ENCODE data around the gene ABLIM1. TPM values are rescaled to one million over a fixed set of nuclear protein-coding genes. Genes with fewer than 3 reads are reported as not detected.
A peak's percentile ranks its signal among the peaks of the same experiment; 100 is the strongest.

Gene ABLIM1
- total RNA-seq, 3 donors from 2014 or later = 89.0 to 216 (median 131) TPM

GRCh38 chr10:114492351-114493037, 165.6 kb downstream of the ABLIM1 start:
- H3K27ac ChIP-seq = peak overlapping the region; percentile 52 to 60
- intact Hi-C loops (cut with DNase I; ENCODE audit: low total_unique reads) = no loop called here
- no peaks in the 10 kb centered on the region for H3K36me3 ChIP-seq
- H3K4me3 ChIP-seq = no peak overlapping the region
- H3K27me3 ChIP-seq = no peaks in the 10 kb centered on the region
- TF ChIP-seq POLR2AphosphoS5 (IDR thresholded peaks at IDR 0.05) = no peak
- no peak for TF ChIP-seq CTCF (IDR thresholded peaks at IDR 0.05)
- no peak for TF ChIP-seq POLR2A (IDR thresholded peaks at IDR 0.05)
- no peaks in the 10 kb centered on the region for H3K9me3 ChIP-seq
- no peak for DNase-seq (ENCODE audit: low spot score in 2 of 2)
- peaks cover 0 to 10% of the 10 kb centered on the region in 2 donors for H3K4me1 ChIP-seq

DNA sequence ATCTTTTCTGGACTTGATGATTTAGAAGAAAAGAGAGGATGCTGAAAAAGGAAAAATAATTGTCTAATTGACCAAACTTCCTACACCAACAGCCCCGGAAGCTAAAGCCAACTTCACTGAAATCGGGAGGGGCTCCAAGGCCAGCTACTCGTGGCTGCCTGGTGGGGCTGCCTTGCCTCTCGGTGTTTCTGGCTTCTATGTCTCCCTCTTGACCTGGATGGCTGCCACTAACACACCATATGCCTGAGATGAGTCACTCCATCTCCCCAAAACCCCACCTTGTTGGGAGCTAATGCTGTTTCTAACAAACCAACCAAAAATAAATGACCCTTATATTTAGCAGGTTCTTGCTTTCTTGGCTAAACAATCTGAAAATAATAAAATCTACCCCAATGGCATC, 166.1 kb downstream of the ABLIM1 start:
- peak overlapping the region; percentile 52 to 60 for H3K27ac ChIP-seq
- DNase-seq (ENCODE audit: low spot score in 2 of 2) = no peak
- peak in 1 of 3 donors; percentile 4 for TF ChIP-seq POLR2AphosphoS5 (IDR thresholded peaks at IDR 0.05)
- TF ChIP-seq CTCF (IDR thresholded peaks at IDR 0.05) = no peak
- no peak for TF ChIP-seq POLR2A (IDR thresholded peaks at IDR 0.05)
- H3K9me3 ChIP-seq = no peaks in the 10 kb centered on the region
- H3K36me3 ChIP-seq = no peaks in the 10 kb centered on the region
- no peaks in the 10 kb centered on the region for H3K27me3 ChIP-seq
- peaks cover 0 to 10% of the 10 kb centered on the region in 2 donors for H3K4me1 ChIP-seq
- no peak overlapping the region for H3K4me3 ChIP-seq
- intact Hi-C loops (cut with DNase I; ENCODE audit: low total_unique reads) = no loop called here

GRCh38 chr10:114491419-114491818, 166.7 kb downstream of the ABLIM1 start:
- H3K9me3 ChIP-seq = no peaks in the 10 kb centered on the region
- no peak for TF ChIP-seq CTCF (IDR thresholded peaks at IDR 0.05)
- no peak for TF ChIP-seq POLR2AphosphoS5 (IDR thresholded peaks at IDR 0.05)
- no peak for TF ChIP-seq POLR2A (IDR thresholded peaks at IDR 0.05)
- H3K4me1 ChIP-seq = peaks cover 0 to 10% of the 10 kb centered on the region in 2 donors
- no peak for DNase-seq (ENCODE audit: low spot score in 2 of 2)
- H3K27me3 ChIP-seq = no peaks in the 10 kb centered on the region
- intact Hi-C loops (cut with DNase I; ENCODE audit: low total_unique reads) = no loop called here
- H3K27ac ChIP-seq = peak overlapping the region in 1 of 2 donors; percentile 52
- no peaks in the 10 kb centered on the region for H3K36me3 ChIP-seq
- no peak overlapping the region for H3K4me3 ChIP-seq

GRCh38 chr10:114489521-114490310, 168.4 kb downstream of the ABLIM1 start:
- no peaks in the 10 kb centered on the region for H3K9me3 ChIP-seq
- H3K4me3 ChIP-seq = no peak overlapping the region
- intact Hi-C loops (cut with DNase I; ENCODE audit: low total_unique reads) = no loop called here
- DNase-seq (ENCODE audit: low spot score in 2 of 2) = peak in 1 of 2 donors; percentile 28
- peaks cover 0 to 10% of the 10 kb centered on the region in 2 donors for H3K4me1 ChIP-seq
- H3K36me3 ChIP-seq = no peaks in the 10 kb centered on the region
- H3K27me3 ChIP-seq = no peaks in the 10 kb centered on the region
- TF ChIP-seq POLR2A (IDR thresholded peaks at IDR 0.05) (no peak), CTCF (IDR thresholded peaks at IDR 0.05) (no peak), POLR2AphosphoS5 (IDR thresholded peaks at IDR 0.05) (no peak)
- peak overlapping the region in 1 of 2 donors; percentile 29 for H3K27ac ChIP-seq
